Measurements from ENCODE around the gene TBATA. TPM values are rescaled to one million over a fixed set of nuclear protein-coding genes. Genes with fewer than 3 reads are reported as not detected.
"Not testable (repeated sequence)": the region's sequence is repeated elsewhere in the genome, so short reads cannot be mapped to it uniquely, and the experiment has no call there.

Gene TBATA
- total RNA-seq, 4 donors from 2014 or later = not detected

DNA sequence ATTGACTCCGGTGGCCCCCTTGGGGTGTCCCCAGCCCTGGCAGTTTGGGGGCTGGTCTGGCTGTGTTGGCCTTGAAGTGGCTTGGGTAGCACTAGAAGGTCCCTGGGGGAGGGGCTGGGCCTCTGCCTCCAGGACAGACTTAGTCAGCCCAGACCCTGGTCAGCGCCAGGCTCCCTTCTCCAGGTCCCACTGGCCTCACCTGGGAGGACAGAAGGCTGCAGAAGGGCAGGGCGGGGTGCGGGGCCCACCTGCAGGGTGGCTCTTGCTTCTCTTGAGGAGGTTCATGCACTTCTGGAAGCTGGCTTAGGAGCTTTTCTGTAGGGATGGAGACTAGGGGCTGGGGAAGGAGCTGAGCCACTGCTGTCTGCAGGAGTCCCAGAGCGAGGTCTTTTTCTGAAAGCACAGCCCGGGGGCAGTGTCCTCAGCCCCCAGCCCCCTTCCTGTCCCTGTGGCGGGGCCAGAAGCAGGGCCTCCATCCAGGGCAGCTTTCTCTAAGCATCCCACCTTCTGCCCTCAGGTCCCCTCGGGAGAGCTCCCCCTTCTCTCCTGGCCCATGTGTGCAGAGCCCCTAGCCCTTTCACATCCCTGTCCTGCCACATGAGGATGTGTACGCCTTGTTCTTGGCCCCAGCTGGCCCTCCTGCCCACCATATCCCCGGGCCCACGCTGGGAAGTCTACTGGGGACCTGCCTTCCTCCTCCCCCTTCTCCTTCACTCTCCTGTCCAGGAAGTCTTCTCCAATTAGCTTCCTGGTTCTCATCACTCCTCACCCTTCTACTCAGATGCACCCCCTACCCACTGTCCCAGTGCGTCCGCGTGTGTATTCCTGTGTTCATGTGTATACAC is 11.0 kb downstream of the TBATA start:
- no peak for DNase-seq (ENCODE audit: low spot score in 2 of 2)
- Histone ChIP-seq H3K27ac (no peak overlapping the region), H3K4me1 (peaks cover 0 to under 1% (median 0%) of the 10 kb centered on the region in 4 donors), H3K27me3 (no peaks in the 10 kb centered on the region), H3K36me3 (no peaks in the 10 kb centered on the region), H3K9me3 (no peaks in the 10 kb centered on the region), H3K4me3 (no peak overlapping the region)
- TF ChIP-seq POLR2A (IDR thresholded peaks at IDR 0.05) (no peak), EP300 (IDR thresholded peaks at IDR 0.05) (no peak)
- TF ChIP-seq, protein P1, sequence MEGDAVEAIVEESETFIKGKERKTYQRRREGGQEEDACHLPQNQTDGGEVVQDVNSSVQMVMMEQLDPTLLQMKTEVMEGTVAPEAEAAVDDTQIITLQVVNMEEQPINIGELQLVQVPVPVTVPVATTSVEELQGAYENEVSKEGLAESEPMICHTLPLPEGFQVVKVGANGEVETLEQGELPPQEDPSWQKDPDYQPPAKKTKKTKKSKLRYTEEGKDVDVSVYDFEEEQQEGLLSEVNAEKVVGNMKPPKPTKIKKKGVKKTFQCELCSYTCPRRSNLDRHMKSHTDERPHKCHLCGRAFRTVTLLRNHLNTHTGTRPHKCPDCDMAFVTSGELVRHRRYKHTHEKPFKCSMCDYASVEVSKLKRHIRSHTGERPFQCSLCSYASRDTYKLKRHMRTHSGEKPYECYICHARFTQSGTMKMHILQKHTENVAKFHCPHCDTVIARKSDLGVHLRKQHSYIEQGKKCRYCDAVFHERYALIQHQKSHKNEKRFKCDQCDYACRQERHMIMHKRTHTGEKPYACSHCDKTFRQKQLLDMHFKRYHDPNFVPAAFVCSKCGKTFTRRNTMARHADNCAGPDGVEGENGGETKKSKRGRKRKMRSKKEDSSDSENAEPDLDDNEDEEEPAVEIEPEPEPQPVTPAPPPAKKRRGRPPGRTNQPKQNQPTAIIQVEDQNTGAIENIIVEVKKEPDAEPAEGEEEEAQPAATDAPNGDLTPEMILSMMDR (IDR thresholded peaks at IDR 0.05) = no peak
- WGBS, 2 donors = 82 to 88% methylated on average over 14 of the region's 14 CpGs

DNA sequence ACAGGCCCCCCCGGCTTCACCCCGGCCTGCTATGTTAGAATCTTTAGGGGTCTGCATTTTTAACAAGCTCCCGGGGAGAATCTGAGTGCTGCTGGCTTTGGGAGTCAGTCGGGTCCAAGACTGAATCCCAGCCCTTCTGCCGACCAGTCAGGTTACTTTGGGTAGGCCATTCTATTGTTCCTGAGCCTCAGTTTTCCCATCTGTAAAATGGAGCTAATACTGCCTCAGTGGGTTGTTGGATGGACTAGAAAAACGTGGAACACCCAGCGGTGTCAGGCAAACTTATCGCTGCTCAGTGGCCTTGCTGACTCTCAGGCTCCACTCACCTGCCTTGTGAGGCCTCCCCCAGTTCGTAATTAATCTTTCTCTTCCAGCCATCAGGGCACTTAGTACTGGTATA is 11.7 kb downstream of the TBATA start:
- Histone ChIP-seq H3K9me3 (no peaks in the 10 kb centered on the region), H3K27me3 (no peaks in the 10 kb centered on the region), H3K4me3 (no peak overlapping the region), H3K27ac (no peak overlapping the region), H3K36me3 (no peaks in the 10 kb centered on the region), H3K4me1 (no peaks in the 10 kb centered on the region)
- no peak for DNase-seq (ENCODE audit: low spot score in 2 of 2)
- TF ChIP-seq, protein P1 (IDR thresholded peaks at IDR 0.05) = no peak
- TF ChIP-seq POLR2A (IDR thresholded peaks at IDR 0.05) (no peak), EP300 (IDR thresholded peaks at IDR 0.05) (no peak)
- 83 to 85% methylated on average over 8 of the region's 9 CpGs for WGBS, 2 donors

DNA sequence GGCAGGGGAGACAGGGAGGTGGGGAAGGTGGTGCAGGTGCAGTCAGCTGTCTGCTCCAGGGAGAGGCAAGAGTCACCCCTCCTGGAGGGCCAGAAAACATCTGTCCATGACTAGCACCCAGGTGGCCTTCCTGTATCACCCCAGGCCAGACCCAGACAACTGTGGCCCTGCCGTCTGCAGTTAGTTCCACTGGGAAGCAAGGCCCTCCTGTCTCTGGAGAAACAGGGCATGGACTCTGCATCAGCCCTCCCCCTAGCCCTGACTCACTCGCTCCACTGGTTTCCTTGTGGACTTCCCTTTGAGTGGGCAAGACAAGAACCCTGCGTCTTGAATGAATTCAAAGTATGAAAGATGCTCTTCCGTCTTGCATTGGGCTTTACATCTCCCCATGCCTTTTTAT is 12.6 kb downstream of the TBATA start:
- no peak for DNase-seq (ENCODE audit: low spot score in 2 of 2)
- no peaks in the 10 kb centered on the region for H3K4me1 ChIP-seq
- no peaks in the 10 kb centered on the region for H3K27me3 ChIP-seq
- 71 to 86% methylated on average over 4 of the region's 4 CpGs for WGBS, 2 donors
- H3K9me3 ChIP-seq = no peaks in the 10 kb centered on the region
- H3K36me3 ChIP-seq = no peaks in the 10 kb centered on the region
- TF ChIP-seq EP300 (IDR thresholded peaks at IDR 0.05) = no peak
- TF ChIP-seq, protein P1 (IDR thresholded peaks at IDR 0.05) = no peak
- no peak for TF ChIP-seq POLR2A (IDR thresholded peaks at IDR 0.05)
- no peak overlapping the region for H3K4me3 ChIP-seq
- H3K27ac ChIP-seq = no peak overlapping the region

DNA sequence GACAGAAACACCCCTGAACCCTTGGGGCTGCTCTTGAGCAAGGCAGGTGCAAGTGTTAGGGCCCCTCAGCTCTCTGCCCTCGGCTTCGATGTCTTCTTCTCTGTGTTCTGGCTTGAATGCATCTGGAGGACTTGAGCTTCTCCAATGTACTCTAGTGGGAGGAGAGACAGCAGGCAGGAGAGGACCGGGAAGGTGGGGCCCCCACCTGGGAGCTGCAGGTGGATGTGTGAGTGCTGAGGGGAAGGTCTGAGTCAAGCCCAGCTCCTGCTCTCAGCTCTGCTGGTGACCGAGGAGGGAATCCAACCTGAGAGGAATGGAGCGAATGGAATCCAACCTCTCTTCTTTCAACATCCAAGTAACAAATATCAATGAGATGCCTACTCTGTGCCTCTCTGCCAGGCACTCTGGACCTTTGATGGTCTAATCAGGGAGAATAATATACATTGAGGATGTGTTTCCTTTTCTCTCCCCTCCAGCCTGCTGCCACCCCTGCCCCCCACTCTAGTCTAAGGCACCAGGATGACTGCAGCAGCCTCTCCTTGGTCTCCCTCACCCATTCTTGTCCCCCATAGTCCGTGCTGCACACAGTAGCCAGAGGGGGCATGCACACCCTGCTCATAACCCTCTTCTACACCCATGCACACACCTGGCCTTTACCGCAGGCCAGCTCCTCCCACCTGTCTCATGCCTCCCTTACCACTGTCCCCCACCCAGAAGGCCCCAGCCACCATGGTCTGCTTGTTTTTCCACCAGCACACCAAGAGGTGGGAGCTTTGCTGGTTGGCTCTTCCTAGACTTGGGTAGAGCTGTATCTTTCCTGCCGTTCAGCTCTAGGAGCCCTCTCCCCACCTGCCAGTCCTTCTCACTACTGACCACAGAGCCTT is 13.6 kb downstream of the TBATA start:
- no peaks in the 10 kb centered on the region for H3K4me1 ChIP-seq
- H3K9me3 ChIP-seq = no peaks in the 10 kb centered on the region
- TF ChIP-seq POLR2A (IDR thresholded peaks at IDR 0.05) = no peak
- TF ChIP-seq, protein P1 (IDR thresholded peaks at IDR 0.05) = no peak
- no peak overlapping the region for H3K4me3 ChIP-seq
- no peak overlapping the region for H3K27ac ChIP-seq
- no peaks in the 10 kb centered on the region for H3K36me3 ChIP-seq
- DNase-seq (ENCODE audit: low spot score in 2 of 2) = no peak
- no peaks in the 10 kb centered on the region for H3K27me3 ChIP-seq
- 83 to 88% methylated on average over 8 of the region's 8 CpGs for WGBS, 2 donors

DNA sequence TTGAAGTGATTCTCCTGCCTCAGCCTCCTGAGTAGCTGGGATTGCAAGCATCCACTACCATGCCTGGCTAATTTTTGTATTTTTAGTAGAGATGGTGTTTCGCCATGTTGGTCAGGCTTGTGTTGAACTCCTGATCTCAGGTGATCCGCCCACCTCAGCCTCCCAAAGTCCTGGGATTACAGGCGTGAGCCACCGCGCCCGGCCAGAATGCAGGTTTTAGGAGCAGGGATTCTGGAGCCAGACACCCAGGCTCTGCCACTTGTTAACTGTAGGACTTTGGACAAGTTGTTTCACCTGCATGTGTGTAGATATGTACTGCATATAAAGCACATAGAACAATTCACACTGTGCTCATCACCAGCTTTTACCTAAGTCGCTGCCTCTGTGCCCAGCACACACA is 14.7 kb downstream of the TBATA start:
- WGBS, 2 donors = 95 to 98% methylated on average over 5 to 7 of the region's 7 CpGs
- not testable (repeated sequence) for H3K27ac ChIP-seq; H3K4me1 ChIP-seq; DNase-seq (ENCODE audit: low spot score in 2 of 2); H3K36me3 ChIP-seq; H3K27me3 ChIP-seq; H3K4me3 ChIP-seq; H3K9me3 ChIP-seq
